Natural killer cell (primary cell): Measurements from ENCODE around the gene RIPPLY2. TPM values are rescaled to one million over a fixed set of nuclear protein-coding genes. Genes with fewer than 3 reads are reported as not detected.

ENCODE experiments used
- ATAC-seq, 3 donors: fragments of 150-1000 bp in 2 of 3; fragments of 200-7000 bp in 1 of 3; cut with Tn5 transposase; 1 replicate in 1 of 3; 2 replicates in 2 of 3; pipeline ENCODE4 v1.10.0; 2021; ENCODE audit warnings: mild to moderate bottlenecking in 2 of 3, moderate library complexity in 2 of 3
- DNase-seq, 2 donors: peaks; one replicate each; pipeline versions ENCODE4 v3.0.0 to v3.0.0-alpha.2; 2013 to 2021; ENCODE audit warnings: mixed read lengths in 1 of 2
- H3K27ac ChIP-seq: one replicate; pipeline ENCODE4 v1.5.1; 2013; ENCODE audit warnings: mild to moderate bottlenecking, low read length
- H3K27me3 ChIP-seq: one replicate; pipeline ENCODE4 v1.6.1; 2013; ENCODE audit warnings: low read length; ENCODE audit not compliant: control insufficient read depth, insufficient read depth
- H3K36me3 ChIP-seq: one replicate; pipeline ENCODE4 v1.6.1; 2013; ENCODE audit warnings: low read length; ENCODE audit not compliant: control insufficient read depth, insufficient read depth
- H3K4me1 ChIP-seq: one replicate; pipeline ENCODE4 v1.6.1; 2013; ENCODE audit warnings: low read length; ENCODE audit not compliant: control insufficient read depth, insufficient read depth
- H3K4me3 ChIP-seq: one replicate; pipeline ENCODE4 v1.5.1; 2013; ENCODE audit warnings: low read length
- H3K9me3 ChIP-seq: one replicate; pipeline ENCODE4 v1.6.1; 2013; ENCODE audit warnings: low read length; ENCODE audit not compliant: control insufficient read depth, insufficient read depth
- H3K27ac Mint-ChIP-seq, 2 donors: one replicate each; pipeline ENCODE4 v1.8.0; 2022; ENCODE audit warnings: mild to moderate bottlenecking in 2 of 2, mixed read lengths in 2 of 2, moderate library complexity in 1 of 2
- H3K27me3 Mint-ChIP-seq, 2 donors: one replicate each; pipeline ENCODE4 v1.8.0; 2022; ENCODE audit warnings: low read depth in 2 of 2, mixed read lengths in 2 of 2
- H3K36me3 Mint-ChIP-seq: one replicate; pipeline ENCODE4 v1.8.0; 2022; ENCODE audit warnings: mixed read lengths
- H3K4me1 Mint-ChIP-seq, 2 donors: one replicate each; pipeline ENCODE4 v1.8.0; 2022; ENCODE audit warnings: mixed read lengths in 2 of 2
- H3K4me3 Mint-ChIP-seq: one replicate; pipeline ENCODE4 v1.8.0; 2022; ENCODE audit warnings: mild to moderate bottlenecking, moderate library complexity, mixed read lengths
- H3K9me3 Mint-ChIP-seq, 2 donors: one replicate each; pipeline ENCODE4 v1.8.0; 2022; ENCODE audit warnings: mixed read lengths in 2 of 2
- CTCF ChIP-seq: fragments of 200-600 bp; IDR thresholded peaks from one replicate; pipeline ENCODE4 v1.8.0; 2022; ENCODE audit warnings: antibody characterized with exemption
- WGBS: methylation state at CpG from one replicate; pipeline ENCODE4 v1.1.7; 2013; ENCODE audit warnings: missing lambda C conversion rate; ENCODE audit not compliant: insufficient coverage; 5-methylcytosine and 5-hydroxymethylcytosine counted together
- intact Hi-C: fragments of 100-400 bp; cut with micrococcal nuclease; formaldehyde crosslinking; loops from one replicate; pipeline ENCODE4 v1.14.2; 2022
- total RNA-seq, 4 donors: library from RNA; stranded (reverse); fragments of 120-200 nt in 1 of 4; gene quantifications; one replicate each; pipeline versions ENCODE4 v1.2.3 to v1.2.4, GENCODE V29; 2013 to 2022

RIPPLY2 gene
- total RNA-seq, 3 donors from 2014 or later (not counting 1 experiment from before 2014, with no cell fraction given): not detected

DNA sequence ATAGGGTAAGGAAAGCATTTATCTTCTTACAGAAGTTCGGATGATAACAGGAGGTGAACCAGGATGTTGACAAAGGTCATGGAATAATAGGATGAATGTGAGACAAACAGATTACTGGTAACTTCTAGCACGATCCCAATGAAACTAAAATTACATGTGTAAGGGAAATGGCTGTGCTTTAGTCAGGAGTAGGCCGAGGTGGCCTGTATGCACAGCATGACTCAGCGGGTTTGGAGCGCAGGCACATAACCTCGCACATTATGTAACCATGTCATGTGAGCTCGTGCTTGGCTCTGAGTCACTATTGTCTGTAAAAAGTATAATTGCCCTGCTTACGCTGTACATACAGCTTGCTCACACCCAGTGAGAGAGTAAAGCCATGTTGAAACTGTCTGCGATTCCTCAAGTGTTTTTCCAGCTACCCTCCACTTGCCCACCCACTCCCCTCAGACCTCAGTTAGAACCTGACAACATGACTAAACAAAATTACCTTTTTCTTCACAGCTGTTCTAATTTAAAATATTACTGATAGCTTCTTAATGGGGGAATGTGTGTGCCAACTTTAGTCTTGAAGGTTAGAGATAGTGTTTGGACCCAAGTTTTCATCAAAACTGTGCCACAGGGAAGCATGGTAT is 14.5 kb downstream of the RIPPLY2 start:
- no peak overlapping the region for H3K4me3 Mint-ChIP-seq

DNA sequence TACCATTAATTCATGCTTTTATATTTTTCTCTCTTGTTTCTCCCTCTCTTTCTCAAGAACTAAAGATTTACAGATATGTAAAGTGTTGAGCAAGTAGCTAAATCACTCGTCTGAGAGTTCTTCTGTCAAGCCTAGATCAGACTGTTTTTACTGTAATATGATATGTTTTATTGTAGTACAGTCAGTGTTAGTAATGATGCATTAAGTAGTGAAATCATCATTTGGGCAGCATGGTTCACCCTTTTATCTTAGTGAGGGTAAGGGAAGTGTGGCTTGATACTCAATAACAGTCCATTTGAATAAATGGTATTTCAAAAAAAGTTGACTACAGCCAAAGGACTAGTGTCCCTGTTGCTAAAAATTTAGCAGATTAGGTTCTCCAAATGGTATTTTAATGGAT is 15.5 kb downstream of the RIPPLY2 start:
- no peak for TF ChIP-seq CTCF

More for the DNA sequence above, 14.5 kb downstream of the RIPPLY2 start:
- Mint-ChIP-seq H3K9me3 (no peaks in the 10 kb centered on the region), H3K4me1 (peaks cover 16 to 35% of the 10 kb centered on the region in 2 donors), H3K36me3 (no peaks in the 10 kb centered on the region), H3K27me3 (no peaks in the 10 kb centered on the region), H3K27ac (no peak overlapping the region)
- Histone ChIP-seq H3K4me3 (no peak overlapping the region), H3K27ac (no peak overlapping the region), H3K9me3 (no peaks in the 10 kb centered on the region), H3K4me1 (no peaks in the 10 kb centered on the region), H3K36me3 (peaks cover 32% of the 10 kb centered on the region), H3K27me3 (no peaks in the 10 kb centered on the region)
- DNase-seq (peak; percentile 15 to 46), ATAC-seq (peak; percentile 31 to 46 (median 33))
- intact Hi-C loops: no loop called here
- 91% methylated on average over 9 of the region's 9 CpGs for WGBS
- no peak for TF ChIP-seq CTCF

GRCh38 chr6:83870649-83871048 is 17.5 kb downstream of the RIPPLY2 start:
- Histone ChIP-seq H3K4me1 (no peaks in the 10 kb centered on the region), H3K27me3 (no peaks in the 10 kb centered on the region), H3K36me3 (peaks cover 15% of the 10 kb centered on the region), H3K4me3 (no peak overlapping the region), H3K27ac (no peak overlapping the region), H3K9me3 (no peaks in the 10 kb centered on the region)
- Mint-ChIP-seq H3K36me3 (no peaks in the 10 kb centered on the region), H3K27ac (no peak overlapping the region), H3K27me3 (no peaks in the 10 kb centered on the region), H3K4me3 (no peak overlapping the region), H3K9me3 (no peaks in the 10 kb centered on the region), H3K4me1 (peaks cover 30 to 45% of the 10 kb centered on the region in 2 donors)
- no peak for ATAC-seq
- no peak for TF ChIP-seq CTCF
- intact Hi-C loops: no loop called here
- 100% methylated on average over 3 of the region's 4 CpGs for WGBS
- no peak for DNase-seq

More for the DNA sequence above, 15.5 kb downstream of the RIPPLY2 start:
- H3K36me3 ChIP-seq: peaks cover 32% of the 10 kb centered on the region
- H3K27ac ChIP-seq: no peak overlapping the region
- H3K4me3 ChIP-seq: no peak overlapping the region
- Mint-ChIP-seq H3K9me3 (no peaks in the 10 kb centered on the region), H3K4me3 (no peak overlapping the region), H3K27ac (no peak overlapping the region), H3K36me3 (no peaks in the 10 kb centered on the region), H3K27me3 (no peaks in the 10 kb centered on the region), H3K4me1 (peaks cover 22 to 41% of the 10 kb centered on the region in 2 donors)
- intact Hi-C loops: no loop called here
- no peak for DNase-seq
- WGBS: 100% methylated on average over 1 of the region's 1 CpG
- H3K27me3 ChIP-seq: no peaks in the 10 kb centered on the region
- H3K4me1 ChIP-seq: no peaks in the 10 kb centered on the region
- H3K9me3 ChIP-seq: no peaks in the 10 kb centered on the region
- ATAC-seq: no peak
